ENCODE results near the gene ANXA11.
"Not testable (repeated sequence)": the region's sequence is repeated elsewhere in the genome, so short reads cannot be mapped to it uniquely, and the experiment has no call there.

ANXA11 gene

GRCh38 chr10:80165173-80165572 is 40.2 kb downstream of the ANXA11 start:
- DNase-seq, result no peak

DNA sequence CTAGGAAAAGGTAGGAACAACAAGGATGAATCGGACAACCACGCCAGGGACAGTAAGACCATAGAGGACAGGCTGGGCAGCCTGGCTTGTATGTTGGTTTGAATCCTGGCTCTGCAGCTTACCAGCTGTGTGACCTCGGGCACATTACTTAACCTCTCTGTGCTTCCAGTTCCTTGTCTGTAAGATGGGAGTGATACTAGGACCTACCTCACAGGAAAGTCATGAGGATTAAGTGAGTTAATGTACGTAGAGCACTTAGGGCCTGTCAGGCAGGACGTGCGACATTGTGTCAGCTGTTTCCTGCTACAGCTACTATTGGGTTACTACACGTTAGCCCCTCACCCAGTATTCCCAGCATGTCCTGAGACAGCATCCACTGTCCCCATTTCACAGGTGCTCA is 40.7 kb downstream of the ANXA11 start:
- DNase-seq, result no peak

DNA sequence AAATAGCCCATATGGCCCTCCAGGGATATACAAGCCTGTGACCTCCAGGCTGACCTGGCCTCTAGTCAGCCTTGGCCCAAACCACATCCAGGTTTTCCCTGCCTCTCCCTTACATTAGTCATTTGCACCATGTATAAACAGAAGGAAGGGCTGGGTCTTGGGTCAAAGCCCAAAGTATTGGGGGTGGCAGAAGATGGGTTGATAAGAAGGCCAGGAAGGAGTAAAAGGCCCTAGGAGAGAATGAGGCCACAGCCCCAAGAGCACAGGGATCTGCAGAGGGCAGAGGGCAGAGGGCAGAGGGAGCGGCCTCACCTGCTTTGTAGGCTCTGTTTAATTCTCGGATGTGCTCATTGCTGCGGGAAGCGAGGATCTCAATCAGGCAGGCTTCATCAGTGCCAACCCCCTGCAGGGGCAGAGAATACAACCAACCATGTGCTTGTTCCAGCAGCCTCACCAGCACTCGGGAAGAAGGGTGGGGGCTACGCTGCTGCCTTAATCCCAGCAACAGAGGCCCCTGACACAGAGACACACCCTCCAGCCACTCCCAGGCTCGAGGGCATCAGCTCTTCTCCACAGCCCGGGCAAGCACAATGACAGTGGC is 41.5 kb downstream of the ANXA11 start:
- DNase-seq, result no peak

DNA sequence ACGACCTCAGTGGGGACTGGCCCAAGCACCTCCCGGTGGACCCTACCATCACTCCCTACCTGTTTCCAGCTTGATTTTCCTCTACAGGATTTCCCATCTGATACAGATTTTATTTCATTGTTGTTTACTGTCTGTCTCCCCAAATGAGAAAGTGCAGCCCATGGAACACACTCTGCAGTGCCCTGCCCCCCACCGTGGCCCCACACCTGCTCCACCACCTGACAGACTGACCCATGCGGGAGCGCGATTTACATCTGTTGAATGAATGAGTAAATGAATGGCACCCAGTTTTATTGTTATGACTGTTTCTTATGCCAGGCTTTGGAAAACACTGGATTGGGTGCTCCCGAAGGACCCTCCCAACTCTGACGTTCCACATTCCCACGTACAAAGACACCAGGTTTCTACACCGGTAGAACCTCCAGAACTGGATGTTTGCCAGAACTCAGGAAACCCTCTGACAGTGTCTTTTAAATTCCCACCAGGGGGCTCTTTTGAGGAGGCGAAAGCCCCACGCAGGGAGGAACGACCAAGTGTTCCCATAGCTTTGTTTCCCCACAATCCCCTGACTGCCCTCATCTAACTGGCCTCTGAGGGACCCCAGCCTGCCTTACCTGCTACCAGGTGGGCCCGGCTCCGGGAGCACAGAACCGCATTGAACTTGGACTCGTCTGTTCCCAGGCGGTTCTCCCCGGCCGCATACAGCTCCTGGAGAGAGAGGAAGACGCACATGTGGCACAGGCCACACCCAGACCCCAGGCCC is 43.8 kb downstream of the ANXA11 start:
- no peak for DNase-seq

- no peak for DNase-seq
Observed at GRCh38 chr10:80160361-80161320, 44.7 kb downstream of the ANXA11 start.

GRCh38 chr10:80159166-80159873 is 46.0 kb downstream of the ANXA11 start:
- no peak for DNase-seq

GRCh38 chr10:80158598-80159127 is 46.7 kb downstream of the ANXA11 start:
- DNase-seq, result no peak

DNA sequence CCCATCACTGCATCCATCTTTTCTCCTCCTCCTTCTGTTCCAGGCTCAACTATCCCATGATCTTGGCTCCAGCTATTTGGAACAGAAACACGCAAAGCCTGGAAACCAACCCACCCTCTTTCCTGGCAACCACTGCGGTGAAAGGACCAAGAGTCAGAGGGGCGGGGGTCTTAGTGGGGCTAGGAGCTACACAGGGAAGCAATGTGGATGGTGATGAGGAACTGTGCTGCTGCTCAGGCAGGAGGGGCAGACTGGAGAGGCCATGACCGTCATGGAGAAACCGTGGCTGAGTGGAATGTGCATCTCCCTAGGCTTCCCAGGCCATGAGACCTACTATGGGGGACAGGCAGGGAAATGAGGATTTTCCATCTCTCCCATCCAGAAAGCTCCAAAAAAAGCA is 47.2 kb downstream of the ANXA11 start:
- DNase-seq, result no peak

DNA sequence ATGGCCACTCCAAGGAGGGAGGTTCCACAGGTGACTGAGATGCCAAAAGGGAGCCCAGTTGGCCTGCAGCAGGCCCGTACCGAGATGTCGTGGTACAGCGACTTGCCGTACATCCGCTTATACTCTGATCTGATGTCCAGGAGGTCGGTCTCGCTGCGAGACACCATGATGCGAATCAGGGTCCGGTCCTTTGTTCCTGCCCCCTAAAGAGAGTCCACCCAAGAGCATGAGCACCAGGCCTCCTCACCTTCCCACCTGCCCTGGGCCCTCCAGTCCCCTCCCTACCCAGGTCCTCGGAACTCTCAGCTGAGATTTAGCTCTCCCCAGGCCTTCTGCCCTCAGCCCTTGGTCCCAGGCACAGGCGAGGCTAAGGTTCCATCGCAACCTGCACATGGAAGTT is 47.8 kb downstream of the ANXA11 start:
- DNase-seq, result no peak

DNA sequence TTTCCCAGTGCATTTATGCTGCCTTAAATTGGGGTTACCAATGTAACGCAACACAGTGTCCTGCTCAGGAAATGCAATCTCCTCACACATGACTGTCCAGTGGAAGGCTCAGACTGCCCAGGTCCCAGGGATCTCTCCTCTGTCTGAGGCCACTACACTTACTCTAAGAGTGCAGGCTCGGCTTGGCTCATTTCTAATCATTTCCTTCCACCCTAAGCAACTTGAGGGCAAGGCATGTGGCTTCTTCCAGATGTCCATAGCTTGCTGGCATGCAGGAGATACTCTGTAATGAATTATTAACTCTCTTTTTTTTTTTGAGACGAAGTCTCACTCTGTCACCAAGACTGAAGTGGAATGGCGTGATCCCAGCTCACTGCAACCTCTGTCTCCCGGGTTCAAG is 49.1 kb downstream of the ANXA11 start:
- no peak for DNase-seq

DNA sequence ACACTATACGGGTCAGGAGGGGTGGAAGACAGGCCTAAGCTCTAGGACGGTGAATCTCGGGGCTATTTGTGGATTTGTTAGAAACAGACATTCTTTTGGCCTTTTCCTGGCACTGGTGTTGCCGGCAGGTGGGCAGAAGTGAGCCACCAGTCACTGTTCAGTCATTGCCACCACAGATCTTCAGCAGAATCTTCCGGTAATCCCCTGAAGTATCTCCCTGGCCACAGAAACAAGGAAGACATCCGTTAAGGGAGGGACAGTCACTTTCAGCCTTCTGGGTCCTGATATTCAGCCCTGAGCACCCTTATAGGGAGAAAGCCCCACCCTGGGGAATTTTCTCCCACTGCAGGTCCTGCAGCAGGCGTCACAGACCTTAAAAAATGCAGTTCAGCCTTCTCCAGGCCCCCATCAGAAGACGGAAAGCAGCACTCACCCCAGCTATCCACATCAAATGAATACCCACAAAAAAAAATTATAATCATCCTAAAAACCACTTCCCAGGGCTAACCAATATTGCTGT is 49.6 kb downstream of the ANXA11 start:
- no peak for DNase-seq

DNA sequence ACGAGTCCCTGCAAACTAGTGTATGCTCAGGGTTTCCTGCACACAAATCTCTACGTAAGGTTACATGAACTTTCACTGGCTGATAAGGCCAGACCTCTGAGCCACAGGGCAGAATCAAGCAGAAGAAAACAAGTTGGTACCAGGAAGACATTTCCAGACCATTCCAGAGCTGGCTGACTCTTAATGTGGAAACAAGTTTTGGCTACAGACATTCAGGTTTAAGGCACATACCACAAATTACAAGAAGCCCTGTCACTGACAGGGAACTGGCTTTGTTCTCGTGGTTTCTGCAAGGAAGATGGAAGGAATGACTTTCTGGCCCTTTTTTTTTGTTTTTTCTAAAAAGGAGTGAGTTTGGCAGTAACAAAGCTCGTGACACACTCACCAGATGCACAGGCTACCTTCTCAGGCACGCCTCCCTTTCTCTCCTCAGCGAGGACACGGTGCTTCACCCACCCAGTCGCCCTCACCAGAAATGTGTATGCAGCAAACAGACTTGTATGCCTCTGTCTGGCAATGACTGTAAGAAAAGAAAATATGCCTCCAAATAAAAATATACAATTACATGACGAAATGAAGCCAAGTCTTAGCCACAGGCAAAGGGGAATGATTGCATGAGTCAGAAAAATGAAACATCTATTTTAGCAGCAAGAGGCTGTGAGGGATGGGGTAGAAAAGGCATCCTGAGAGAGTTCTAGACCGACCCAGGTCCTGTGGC is 50.2 kb downstream of the ANXA11 start:
- no peak for DNase-seq

- no peak for DNase-seq
Observed at GRCh38 chr10:80154626-80154977, 50.7 kb downstream of the ANXA11 start.

- no peak for DNase-seq
Observed at GRCh38 chr10:80153460-80153859, 51.9 kb downstream of the ANXA11 start.

DNA sequence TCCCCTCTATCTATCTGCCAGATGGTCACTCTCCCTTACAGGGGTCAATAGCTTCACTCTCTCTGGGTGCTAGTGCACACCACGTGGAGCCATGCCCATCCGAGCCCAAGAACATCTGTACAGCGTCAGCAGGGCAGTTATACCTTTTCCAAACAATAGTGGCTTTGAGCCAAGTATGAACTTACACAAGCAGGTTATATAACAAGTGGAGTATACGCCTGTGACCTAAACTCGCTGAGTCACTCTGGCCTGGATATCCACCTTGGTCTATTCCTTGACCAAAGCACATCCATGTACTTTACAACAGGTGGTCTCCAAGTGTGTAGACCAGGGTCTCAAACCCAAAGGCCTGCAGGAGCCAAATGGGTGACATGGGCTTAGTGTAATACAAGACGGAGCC is 52.5 kb downstream of the ANXA11 start:
- no peak for DNase-seq

- no peak for DNase-seq
Observed at GRCh38 chr10:80150172-80150571, 55.2 kb downstream of the ANXA11 start.

- DNase-seq, result no peak
Observed at GRCh38 chr10:80149123-80149522, 56.2 kb downstream of the ANXA11 start.

GRCh38 chr10:80148166-80148805 is 57.1 kb downstream of the ANXA11 start:
- no peak for DNase-seq

- DNase-seq, result no peak
Observed at GRCh38 chr10:80146918-80147317, 58.4 kb downstream of the ANXA11 start.

DNA sequence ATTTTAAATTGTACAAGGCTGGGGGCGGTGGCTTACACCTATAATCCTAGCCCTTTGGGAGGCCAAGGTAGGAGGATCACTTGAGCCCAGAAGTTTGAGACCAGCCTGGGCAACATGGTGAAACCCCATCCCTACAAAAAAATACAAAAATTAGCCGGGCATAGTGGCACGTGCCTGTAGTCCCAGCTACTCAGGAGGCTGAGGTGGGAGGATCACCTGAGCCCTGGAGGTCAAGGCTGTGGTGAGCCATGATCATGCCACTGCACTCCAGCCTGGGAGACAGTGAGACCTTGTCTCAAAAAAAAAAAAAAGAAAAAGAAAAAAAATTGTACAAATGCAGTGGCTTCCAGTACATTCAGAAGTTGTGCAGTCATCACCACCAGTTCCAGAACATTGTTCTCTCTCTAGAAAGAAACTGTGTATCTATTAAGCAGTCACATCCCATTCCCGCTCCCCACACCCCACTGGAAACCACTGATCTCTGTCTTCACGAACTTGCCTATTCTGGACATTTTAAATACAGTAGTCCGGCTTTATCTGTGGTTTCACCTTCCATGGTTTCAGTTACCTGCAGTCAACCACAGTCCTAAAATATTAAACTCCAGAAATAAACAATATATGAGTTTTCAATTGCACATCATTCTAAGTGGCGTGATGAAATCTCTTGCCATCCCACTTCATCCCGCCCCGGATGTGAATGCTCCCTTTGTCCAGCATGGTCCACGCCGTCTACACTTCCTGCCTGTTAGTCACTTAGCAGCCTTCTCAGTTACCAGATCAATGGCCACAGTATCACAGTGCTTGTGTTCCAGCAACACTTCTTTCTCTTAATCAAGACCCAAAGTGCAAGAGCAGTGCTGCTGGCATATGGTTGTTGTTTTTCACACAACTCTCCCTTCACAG is 59.7 kb downstream of the ANXA11 start:
- DNase-seq, result not testable (repeated sequence)
